DOHH2 (cell line): ENCODE data around the gene GINS1.

Experiments
- H3F3A ChIP-seq: fragments of 200-600 bp; sonication (generic), shearing (Covaris generic); 2 replicates; pipeline ENCODE4 v1.6.0; 2016; ENCODE audit warnings: antibody characterized with exemption, mild to moderate bottlenecking; ENCODE audit not compliant: control insufficient read depth, insufficient read depth
- H3K27ac ChIP-seq: fragments of 200-600 bp; sonication (generic); 2 replicates; pipeline ENCODE4 v1.5.1; 2014; ENCODE audit warnings: low read depth, mild to moderate bottlenecking, low read length, moderate library complexity
- H3K27me3 ChIP-seq: fragments of 200-600 bp; sonication (generic); 2 replicates; pipeline ENCODE4 v1.6.1; 2014; ENCODE audit warnings: mild to moderate bottlenecking, low read length, mixed read lengths; ENCODE audit not compliant: control insufficient read depth
- H3K36me3 ChIP-seq: fragments of 200-600 bp; sonication (generic); 2 replicates; pipeline ENCODE4 v1.6.1; 2014; ENCODE audit warnings: mild to moderate bottlenecking, low read length, moderate library complexity, mixed read lengths; ENCODE audit not compliant: control insufficient read depth
- H3K4me1 ChIP-seq: fragments of 200-600 bp; sonication (generic); 2 replicates; pipeline ENCODE4 v1.6.1; 2014; ENCODE audit warnings: mild to moderate bottlenecking, low read length, mixed read lengths; ENCODE audit not compliant: control insufficient read depth
- H3K4me2 ChIP-seq: fragments of 200-600 bp; sonication (generic); 2 replicates; pipeline ENCODE4 v1.6.0; 2014; ENCODE audit warnings: mild to moderate bottlenecking, low read length, moderate library complexity
- H3K4me3 ChIP-seq: fragments of 200-600 bp; sonication (generic); 2 replicates; pipeline ENCODE4 v1.5.1; 2014; ENCODE audit warnings: mild to moderate bottlenecking, low read length, mixed read lengths
- H3K79me2 ChIP-seq: fragments of 200-600 bp; sonication (generic); 2 replicates; pipeline ENCODE4 v1.6.1; 2014; ENCODE audit warnings: mild to moderate bottlenecking, low read length, mixed read lengths; ENCODE audit not compliant: control insufficient read depth
- H3K9me2 ChIP-seq: fragments of 200-600 bp; sonication (generic); replicated peaks from 2 replicates; pipeline ENCODE4 v1.6.1; 2014; ENCODE audit warnings: mild to moderate bottlenecking, low read length, mixed read lengths; ENCODE audit not compliant: control insufficient read depth
- H3K9me3 ChIP-seq: fragments of 200-600 bp; sonication (generic); 2 replicates; pipeline ENCODE4 v1.6.1; 2014; ENCODE audit warnings: antibody characterized with exemption, low read length, mixed read lengths; ENCODE audit not compliant: control insufficient read depth, insufficient read depth
- H4K20me1 ChIP-seq: fragments of 200-600 bp; sonication (generic); 2 replicates; pipeline ENCODE4 v1.6.0; 2014; ENCODE audit warnings: low read depth, mild to moderate bottlenecking, antibody characterized with exemption, low read length, moderate library complexity; ENCODE audit not compliant: control insufficient read depth, insufficient read depth
- EZH2phosphoT487 ChIP-seq: fragments of 200-600 bp; sonication (generic); IDR thresholded peaks from 2 replicates; pipeline ENCODE4 v1.6.1; 2017; ENCODE audit warnings: borderline replicate concordance, mild to moderate bottlenecking, antibody characterized with exemption, low read length, moderate library complexity, mixed read lengths
- TF ChIP-seq, protein P1 (sequence below): fragments of 200-600 bp; sonication (generic); IDR thresholded peaks from one replicate; pipeline ENCODE4 v1.5.1; 2014; ENCODE audit warnings: antibody characterized with exemption, mild to moderate bottlenecking, low read depth, low read length; ENCODE audit not compliant: poor library complexity, severe bottlenecking

The GINS1 gene

DNA sequence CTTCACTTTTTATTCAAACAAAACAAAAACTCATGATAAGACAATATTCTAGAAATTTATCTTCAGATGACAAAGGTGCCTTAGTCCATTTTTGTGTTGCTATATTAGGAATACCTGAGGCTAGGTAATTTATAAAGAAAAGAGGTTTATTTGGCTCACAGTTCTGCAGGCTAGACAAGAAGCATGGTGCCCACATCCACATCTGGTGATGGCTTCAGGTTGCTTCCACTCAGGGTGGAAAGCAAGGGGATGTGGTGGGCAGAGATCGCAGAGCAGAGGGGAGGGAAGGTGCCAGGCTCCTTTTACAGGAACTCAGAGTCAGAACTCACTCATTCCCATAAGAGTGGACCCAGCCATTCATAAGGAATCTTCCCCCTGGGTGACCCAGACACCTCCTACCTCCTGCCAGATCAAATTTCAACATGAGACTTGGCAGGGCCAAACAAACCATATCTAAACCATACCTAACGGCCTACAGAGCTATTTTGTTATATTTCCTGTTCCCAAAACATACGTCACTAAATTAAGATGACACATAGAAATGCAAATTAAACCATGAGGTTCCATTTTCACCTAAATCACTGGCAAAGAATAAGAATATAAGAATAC, 43.2 kb upstream of the GINS1 start:
- no peaks in the 10 kb centered on the region for H3K27me3 ChIP-seq
- no peak overlapping the region for H3K27ac ChIP-seq
- H3K36me3 ChIP-seq = no peaks in the 10 kb centered on the region
- no peak for TF ChIP-seq EZH2phosphoT487
- TF ChIP-seq, protein P1, sequence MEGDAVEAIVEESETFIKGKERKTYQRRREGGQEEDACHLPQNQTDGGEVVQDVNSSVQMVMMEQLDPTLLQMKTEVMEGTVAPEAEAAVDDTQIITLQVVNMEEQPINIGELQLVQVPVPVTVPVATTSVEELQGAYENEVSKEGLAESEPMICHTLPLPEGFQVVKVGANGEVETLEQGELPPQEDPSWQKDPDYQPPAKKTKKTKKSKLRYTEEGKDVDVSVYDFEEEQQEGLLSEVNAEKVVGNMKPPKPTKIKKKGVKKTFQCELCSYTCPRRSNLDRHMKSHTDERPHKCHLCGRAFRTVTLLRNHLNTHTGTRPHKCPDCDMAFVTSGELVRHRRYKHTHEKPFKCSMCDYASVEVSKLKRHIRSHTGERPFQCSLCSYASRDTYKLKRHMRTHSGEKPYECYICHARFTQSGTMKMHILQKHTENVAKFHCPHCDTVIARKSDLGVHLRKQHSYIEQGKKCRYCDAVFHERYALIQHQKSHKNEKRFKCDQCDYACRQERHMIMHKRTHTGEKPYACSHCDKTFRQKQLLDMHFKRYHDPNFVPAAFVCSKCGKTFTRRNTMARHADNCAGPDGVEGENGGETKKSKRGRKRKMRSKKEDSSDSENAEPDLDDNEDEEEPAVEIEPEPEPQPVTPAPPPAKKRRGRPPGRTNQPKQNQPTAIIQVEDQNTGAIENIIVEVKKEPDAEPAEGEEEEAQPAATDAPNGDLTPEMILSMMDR = no peak
- no peak overlapping the region for H3K4me2 ChIP-seq
- no peak overlapping the region for H3K4me3 ChIP-seq
- H3K9me2 ChIP-seq = no peaks in the 10 kb centered on the region
- H4K20me1 ChIP-seq = no peaks in the 10 kb centered on the region
- no peaks in the 10 kb centered on the region for H3K4me1 ChIP-seq
- no peaks in the 10 kb centered on the region for H3K9me3 ChIP-seq
- H3K79me2 ChIP-seq = peaks cover 56% of the 10 kb centered on the region
- no peaks in the 10 kb centered on the region for H3F3A ChIP-seq

DNA sequence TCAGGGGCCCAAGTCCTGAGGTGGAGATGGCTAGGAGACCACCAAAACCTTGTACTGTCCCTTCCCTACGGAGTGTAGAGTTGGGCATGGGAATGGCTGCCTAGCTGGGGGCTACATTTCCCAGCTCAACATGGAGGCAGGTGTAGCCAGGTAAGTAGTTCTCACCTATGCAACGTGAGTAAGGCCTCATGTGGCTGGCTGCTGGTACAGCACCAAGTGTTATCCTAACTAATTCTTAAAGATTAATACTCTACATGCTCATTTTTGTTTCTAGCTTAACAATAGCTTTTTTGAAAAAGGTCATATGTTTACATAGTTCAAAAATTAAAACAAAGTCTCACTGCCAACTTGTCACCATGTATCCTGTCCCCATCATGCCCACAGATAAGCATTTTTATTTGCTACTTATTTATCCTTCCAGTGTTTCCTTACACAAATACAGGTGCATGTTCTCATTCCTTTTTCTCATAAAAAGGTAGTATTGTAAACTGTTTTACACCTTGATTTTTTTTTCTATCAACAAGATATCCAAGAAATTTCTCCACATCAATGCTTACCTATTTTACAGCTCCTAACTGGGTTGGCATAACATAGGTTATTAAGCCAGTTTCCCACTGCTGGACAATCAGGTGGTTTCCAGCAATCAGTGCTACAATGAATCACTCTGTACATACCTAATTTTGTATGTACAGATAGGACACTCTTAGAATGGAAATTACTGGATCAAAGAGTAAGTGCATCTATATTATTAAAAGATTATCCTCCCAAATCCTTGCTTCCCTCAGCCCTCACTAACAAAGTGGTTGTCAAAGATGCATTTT, 42.4 kb upstream of the GINS1 start:
- no peaks in the 10 kb centered on the region for H4K20me1 ChIP-seq
- no peaks in the 10 kb centered on the region for H3K9me3 ChIP-seq
- no peaks in the 10 kb centered on the region for H3K36me3 ChIP-seq
- H3K9me2 ChIP-seq = no peaks in the 10 kb centered on the region
- no peaks in the 10 kb centered on the region for H3F3A ChIP-seq
- TF ChIP-seq EZH2phosphoT487 = no peak
- peaks cover 59% of the 10 kb centered on the region for H3K79me2 ChIP-seq
- H3K4me1 ChIP-seq = no peaks in the 10 kb centered on the region
- H3K27ac ChIP-seq = no peak overlapping the region
- no peak overlapping the region for H3K4me3 ChIP-seq
- no peaks in the 10 kb centered on the region for H3K27me3 ChIP-seq
- H3K4me2 ChIP-seq = no peak overlapping the region

DNA sequence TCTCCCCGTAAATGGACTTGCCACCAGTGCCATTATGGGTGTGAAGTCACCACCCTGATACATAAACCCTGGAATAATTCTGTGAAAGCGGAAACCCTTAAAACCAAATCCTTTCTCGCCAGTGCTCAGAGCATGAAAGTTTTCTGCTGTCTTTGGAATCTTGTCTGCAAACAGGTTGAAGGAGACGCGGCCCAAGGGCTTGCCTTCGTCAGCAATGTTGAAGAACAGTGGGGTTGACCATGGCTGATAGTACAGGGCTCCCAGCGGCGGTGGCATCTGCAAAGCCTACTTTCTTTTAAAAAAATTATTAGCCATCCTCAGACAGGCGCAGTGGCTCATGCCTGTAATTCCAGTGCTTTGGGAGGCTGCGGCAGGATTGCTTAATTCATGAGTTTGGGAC, 38.9 kb upstream of the GINS1 start:
- TF ChIP-seq EZH2phosphoT487 = no peak
- TF ChIP-seq, protein P1 = no peak
- Histone ChIP-seq H4K20me1 (no peaks in the 10 kb centered on the region), H3K9me3 (no peaks in the 10 kb centered on the region), H3K4me1 (peaks cover 9% of the 10 kb centered on the region), H3K36me3 (no peaks in the 10 kb centered on the region), H3K4me3 (no peak overlapping the region), H3K4me2 (no peak overlapping the region), H3K27ac (no peak overlapping the region), H3K79me2 (peaks cover 75% of the 10 kb centered on the region), H3F3A (no peaks in the 10 kb centered on the region), H3K27me3 (no peaks in the 10 kb centered on the region), H3K9me2 (no peaks in the 10 kb centered on the region)

DNA sequence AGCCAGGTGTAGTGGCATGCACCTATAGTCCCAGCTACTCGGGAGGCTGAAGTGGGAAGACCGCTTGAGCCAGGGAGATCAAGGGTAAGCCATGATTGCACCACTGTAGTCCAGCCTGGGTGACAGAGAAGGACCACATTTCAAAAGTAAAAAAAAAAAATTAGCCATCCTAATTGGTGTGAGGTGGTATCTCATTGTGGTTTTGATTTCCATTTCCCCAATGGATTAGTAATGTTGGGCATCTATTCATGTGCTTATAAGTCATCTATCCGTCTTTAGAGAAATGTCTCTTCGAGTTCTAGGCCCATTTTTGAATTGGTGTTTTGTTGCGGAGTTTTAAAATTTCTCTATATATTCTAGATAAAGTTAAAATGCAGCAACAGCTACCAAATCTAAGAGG, 38.5 kb upstream of the GINS1 start:
- H3K27ac ChIP-seq = no peak overlapping the region
- H3K4me3 ChIP-seq = no peak overlapping the region
- H3K9me2 ChIP-seq = no peaks in the 10 kb centered on the region
- no peaks in the 10 kb centered on the region for H4K20me1 ChIP-seq
- H3K4me1 ChIP-seq = peaks cover 9% of the 10 kb centered on the region
- H3F3A ChIP-seq = no peaks in the 10 kb centered on the region
- H3K9me3 ChIP-seq = no peaks in the 10 kb centered on the region
- H3K36me3 ChIP-seq = no peaks in the 10 kb centered on the region; the same call in 1 of the 2 replicates
- no peak overlapping the region for H3K4me2 ChIP-seq
- no peaks in the 10 kb centered on the region for H3K27me3 ChIP-seq
- TF ChIP-seq EZH2phosphoT487 = no peak
- TF ChIP-seq, protein P1 = no peak
- H3K79me2 ChIP-seq = peaks cover 75% of the 10 kb centered on the region
